Activated CD8-positive, alpha-beta memory T cell treated with anti-CD3 and anti-CD28 coated beads for 4 hours (primary cell): ENCODE results near the gene GOLGA6C.
"Not testable (repeated sequence)": the region's sequence is repeated elsewhere in the genome, so short reads cannot be mapped to it uniquely, and the experiment has no call there.

Source experiments
- DNase-seq, 2 donors: peaks; one replicate each; pipeline ENCODE4 v3.0.0-alpha.2; 2020; ENCODE audit warnings: low read depth in 2 of 2

GOLGA6C gene

GRCh38 chr15:75227663-75228280 is 30.4 kb upstream of the GOLGA6C start:
- no peak for DNase-seq

- DNase-seq, result no peak
Measured at GRCh38 chr15:75228787-75229186, 29.3 kb upstream of the GOLGA6C start.

GRCh38 chr15:75229191-75230015 is 28.7 kb upstream of the GOLGA6C start:
- DNase-seq, result no peak

GRCh38 chr15:75230016-75230343 is 28.2 kb upstream of the GOLGA6C start:
- DNase-seq, result no peak

GRCh38 chr15:75230551-75231371 is 27.4 kb upstream of the GOLGA6C start:
- no peak for DNase-seq

- DNase-seq, result no peak
Measured at GRCh38 chr15:75231836-75232235, 26.3 kb upstream of the GOLGA6C start.

GRCh38 chr15:75232252-75232813 is 25.8 kb upstream of the GOLGA6C start:
- DNase-seq, result no peak

GRCh38 chr15:75232826-75233503 is 25.2 kb upstream of the GOLGA6C start:
- no peak for DNase-seq

GRCh38 chr15:75233504-75234190 is 24.5 kb upstream of the GOLGA6C start:
- no peak for DNase-seq

GRCh38 chr15:75234191-75234810 is 23.8 kb upstream of the GOLGA6C start:
- DNase-seq, result no peak

- no peak for DNase-seq
Measured at GRCh38 chr15:75235051-75235673, 23.0 kb upstream of the GOLGA6C start.

GRCh38 chr15:75235760-75236729 is 22.1 kb upstream of the GOLGA6C start:
- no peak for DNase-seq

- DNase-seq, result no peak
Measured at GRCh38 chr15:75237316-75237982, 20.7 kb upstream of the GOLGA6C start.

- no peak for DNase-seq
Measured at GRCh38 chr15:75238150-75238549, 20.0 kb upstream of the GOLGA6C start.

- DNase-seq, result not testable (repeated sequence)
Measured at GRCh38 chr15:75245741-75246140, 12.4 kb upstream of the GOLGA6C start.

GRCh38 chr15:75248991-75249390 is 9.1 kb upstream of the GOLGA6C start:
- not testable (repeated sequence) for DNase-seq

GRCh38 chr15:75249726-75250125 is 8.4 kb upstream of the GOLGA6C start:
- DNase-seq, result no peak

GRCh38 chr15:75251343-75251742 is 6.8 kb upstream of the GOLGA6C start:
- DNase-seq, result not testable (repeated sequence)
